K562 (cell line): ENCODE data around the gene ZDHHC14. TPM values are rescaled to one million over a fixed set of nuclear protein-coding genes. Genes with fewer than 3 reads are reported as not detected.

Experiments used
- ADNP ChIP-seq: fragments of 200-800 bp; sonication (Bioruptor generic); IDR thresholded peaks from 2 replicates; pipeline ENCODE4 v1.6.1; 2016; ENCODE audit warnings: missing genetic modification characterization, missing compliant biosample characterization
- CHD2 ChIP-seq: IDR thresholded peaks from 2 replicates; pipeline ENCODE4 v1.6.1; 2011; ENCODE audit warnings: low read depth, low read length
- ERF ChIP-seq: fragments of 450-650 bp; formaldehyde crosslinking; IDR thresholded peaks from 2 replicates; pipeline ENCODE4 v1.4.0; 2020; ENCODE audit warnings: mild to moderate bottlenecking, mixed read lengths
- EZH2 ChIP-seq: IDR thresholded peaks from 2 replicates; pipeline ENCODE4 v1.6.1; 2012; ENCODE audit warnings: low read depth, mild to moderate bottlenecking, inconsistent platforms, low read length, borderline replicate concordance
- HDAC1 ChIP-seq, 2 experiments: fragments of 450-650 bp; IDR thresholded peaks; 2 replicates each; pipeline ENCODE4 v1.6.1; 2016 to 2017; ENCODE audit warnings: inconsistent platforms in 1 of 2, mild to moderate bottlenecking in 1 of 2, moderate library complexity in 1 of 2
- HDAC8 ChIP-seq: fragments of 450-650 bp; IDR thresholded peaks from 2 replicates; pipeline ENCODE4 v1.6.1; 2016; ENCODE audit warnings: mild to moderate bottlenecking, missing genetic modification characterization, moderate library complexity, missing compliant biosample characterization
- HEY1 ChIP-seq: fragments of 250-450 bp; sonication (Bioruptor Pico); IDR thresholded peaks from 2 replicates; pipeline ENCODE4 v1.5.0; 2020; ENCODE audit warnings: mild to moderate bottlenecking, moderate library complexity, borderline replicate concordance
- MXI1 ChIP-seq: IDR thresholded peaks from 2 replicates; pipeline ENCODE4 v1.6.1; 2011; ENCODE audit warnings: low read depth, mild to moderate bottlenecking, improper control_type of control experiment, low read length
- NFIC ChIP-seq: fragments of 450-650 bp; IDR thresholded peaks from 2 replicates; pipeline ENCODE4 v1.6.1; 2017; ENCODE audit warnings: mild to moderate bottlenecking, inconsistent platforms
- NR2F6 ChIP-seq: fragments of 450-650 bp; formaldehyde crosslinking; IDR thresholded peaks from 2 replicates; pipeline ENCODE4 v1.4.0; 2020; ENCODE audit warnings: mild to moderate bottlenecking
- PHB ChIP-seq: fragments of 250-450 bp; sonication (Bioruptor Pico); IDR thresholded peaks from 2 replicates; pipeline ENCODE4 v1.5.0; 2021
- SETDB1 ChIP-seq: IDR thresholded peaks from one replicate; pipeline ENCODE4 v1.6.1; 2012; ENCODE audit warnings: low read length, control low read depth, inconsistent platforms
- SMAD2 ChIP-seq: fragments of 150-350 bp; IDR thresholded peaks from 2 replicates; pipeline ENCODE4 v1.6.1; 2014; ENCODE audit warnings: low read depth, mild to moderate bottlenecking, low read length
- ZC3H4 ChIP-seq: sonication (generic); formaldehyde crosslinking; IDR thresholded peaks from 2 replicates; pipeline ENCODE4 v1.9.0; 2021; ENCODE audit warnings: missing genetic modification reagents, borderline replicate concordance
- ZEB2 ChIP-seq: fragments of 450-650 bp; IDR thresholded peaks from 2 replicates; pipeline ENCODE4 v1.6.1; 2016
- ZNF263 ChIP-seq: sonication (generic); formaldehyde crosslinking; IDR thresholded peaks from 2 replicates; pipeline ENCODE4 v1.8.0; 2022; ENCODE audit warnings: mild to moderate bottlenecking, missing genetic modification reagents, borderline replicate concordance
- ZNF311 ChIP-seq: fragments of 250-450 bp; sonication (Bioruptor Pico); IDR thresholded peaks from 2 replicates; pipeline ENCODE4 v1.4.0; 2020; ENCODE audit warnings: mild to moderate bottlenecking, moderate library complexity
- ZNF699 ChIP-seq: fragments of 250-450 bp; sonication (Bioruptor Pico); IDR thresholded peaks from 2 replicates; pipeline ENCODE4 v1.8.0; 2021; ENCODE audit warnings: mild to moderate bottlenecking, moderate library complexity; ENCODE audit not compliant: insufficient replicate concordance
- polyA plus RNA-seq, 8 experiments: library from polyadenylated mRNA; depleted of rRNA in 4 of 8; stranded (reverse) in 5 of 8; unstranded in 3 of 8; fragments of >200 nt; fragmentation: Nextera tagmentation in 2 of 8; fragmentation: Illumina TruSeq in 1 of 8; extraction: Ambion mirVana in 2 of 8; extraction: Trizol in 1 of 8; gene quantifications; 2 replicates each; pipeline versions ENCODE4 v1.2.1 to v1.2.3, GENCODE V29; 2011 to 2014; ENCODE audit warnings: inconsistent platforms in 1 of 8, missing spikeins in 1 of 8
- total RNA-seq, 7 experiments: library from RNA; depleted of rRNA in 6 of 7; stranded (reverse); fragments of >200 nt in 6 of 7; fragmentation: Illumina TruSeq in 2 of 7; extraction: Trizol in 2 of 7; gene quantifications; 2 replicates each; pipeline versions ENCODE4 v1.2.1 to v1.2.3, GENCODE V29; 2011 to 2021; ENCODE audit warnings: low replicate concordance in 1 of 7
- TF ChIP-seq, protein P1 (sequence below): fragments of 450-650 bp; conservative IDR thresholded peaks from 2 replicates; pipeline ENCODE4 v1.6.1; 2016; ENCODE audit warnings: missing genetic modification characterization, low read depth, mild to moderate bottlenecking, control low read depth, missing compliant biosample characterization
- TF ChIP-seq, protein P2 (sequence below): fragments of 200-800 bp; sonication (Bioruptor generic); IDR thresholded peaks from 2 replicates; pipeline ENCODE4 v1.6.1; 2017; ENCODE audit warnings: missing genetic modification characterization, missing compliant biosample characterization
- TF ChIP-seq, protein P3 (sequence below): conservative IDR thresholded peaks from 2 replicates; pipeline ENCODE4 v1.6.1; 2011; ENCODE audit warnings: low read depth, mild to moderate bottlenecking, low read length; ENCODE audit not compliant: control insufficient read depth
- TF ChIP-seq, protein P4 (sequence below): fragments of 250-450 bp; sonication (Bioruptor Pico); IDR thresholded peaks from 2 replicates; pipeline ENCODE4 v1.5.0; 2020; ENCODE audit warnings: mild to moderate bottlenecking, borderline replicate concordance

The ZDHHC14 gene
- total and polyA plus RNA-seq, 9 of the 15 experiments (the other 6 are each of a cell fraction or from before 2014, with no cell fraction given): 0.92 to 23.1 (median 13.8) TPM

DNA sequence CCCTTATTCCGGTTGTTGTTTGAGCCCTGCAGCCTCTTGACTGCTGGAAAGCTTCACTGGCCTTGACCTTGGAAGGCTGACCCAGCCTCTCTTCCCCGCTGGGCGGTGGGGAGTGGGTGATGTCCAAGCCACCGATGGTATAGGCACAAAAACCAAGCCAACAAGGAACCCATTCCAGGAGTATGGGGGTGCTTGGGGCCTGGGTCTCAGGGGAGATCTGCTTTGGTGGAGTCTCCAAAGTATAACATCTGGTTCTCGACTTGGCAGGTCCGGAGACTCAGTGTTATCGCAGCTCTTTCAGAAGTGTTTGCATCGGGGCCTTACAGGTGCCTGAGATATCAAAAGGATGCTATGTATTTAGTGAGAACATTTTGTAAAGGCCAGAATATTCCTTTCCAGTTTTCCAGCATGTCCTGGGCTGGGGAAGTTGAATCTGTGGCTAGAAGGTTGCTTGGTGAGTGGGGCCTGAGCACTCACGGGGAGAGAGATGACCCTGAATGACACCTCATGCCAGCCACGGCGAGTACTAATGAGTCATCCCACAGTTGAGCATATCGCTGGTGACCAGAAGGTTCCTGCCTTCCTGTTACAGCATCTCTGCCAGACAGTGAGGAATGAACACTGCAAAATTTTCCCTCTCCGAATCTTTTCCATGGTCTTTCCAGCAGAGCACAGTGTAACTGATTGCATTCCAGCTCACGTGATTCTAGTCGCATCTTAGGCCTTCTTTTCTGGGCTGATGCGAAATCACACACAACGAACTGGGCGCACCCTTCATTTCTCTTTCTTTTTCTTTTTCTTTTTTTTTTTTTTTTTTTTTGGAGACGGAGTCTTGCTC, 133.9 kb downstream of the ZDHHC14 start (continued):
- TF ChIP-seq, protein P1, sequence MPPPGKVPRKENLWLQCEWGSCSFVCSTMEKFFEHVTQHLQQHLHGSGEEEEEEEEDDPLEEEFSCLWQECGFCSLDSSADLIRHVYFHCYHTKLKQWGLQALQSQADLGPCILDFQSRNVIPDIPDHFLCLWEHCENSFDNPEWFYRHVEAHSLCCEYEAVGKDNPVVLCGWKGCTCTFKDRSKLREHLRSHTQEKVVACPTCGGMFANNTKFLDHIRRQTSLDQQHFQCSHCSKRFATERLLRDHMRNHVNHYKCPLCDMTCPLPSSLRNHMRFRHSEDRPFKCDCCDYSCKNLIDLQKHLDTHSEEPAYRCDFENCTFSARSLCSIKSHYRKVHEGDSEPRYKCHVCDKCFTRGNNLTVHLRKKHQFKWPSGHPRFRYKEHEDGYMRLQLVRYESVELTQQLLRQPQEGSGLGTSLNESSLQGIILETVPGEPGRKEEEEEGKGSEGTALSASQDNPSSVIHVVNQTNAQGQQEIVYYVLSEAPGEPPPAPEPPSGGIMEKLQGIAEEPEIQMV (tag): peak; percentile 48; the same call in 1 of the 2 replicates
- TF ChIP-seq SMAD2: no peak
- TF ChIP-seq HEY1 (CRISPR knock-in tag): no peak
- TF ChIP-seq, protein P2, sequence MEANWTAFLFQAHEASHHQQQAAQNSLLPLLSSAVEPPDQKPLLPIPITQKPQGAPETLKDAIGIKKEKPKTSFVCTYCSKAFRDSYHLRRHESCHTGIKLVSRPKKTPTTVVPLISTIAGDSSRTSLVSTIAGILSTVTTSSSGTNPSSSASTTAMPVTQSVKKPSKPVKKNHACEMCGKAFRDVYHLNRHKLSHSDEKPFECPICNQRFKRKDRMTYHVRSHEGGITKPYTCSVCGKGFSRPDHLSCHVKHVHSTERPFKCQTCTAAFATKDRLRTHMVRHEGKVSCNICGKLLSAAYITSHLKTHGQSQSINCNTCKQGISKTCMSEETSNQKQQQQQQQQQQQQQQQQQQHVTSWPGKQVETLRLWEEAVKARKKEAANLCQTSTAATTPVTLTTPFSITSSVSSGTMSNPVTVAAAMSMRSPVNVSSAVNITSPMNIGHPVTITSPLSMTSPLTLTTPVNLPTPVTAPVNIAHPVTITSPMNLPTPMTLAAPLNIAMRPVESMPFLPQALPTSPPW (CRISPR knock-in tag): peak; percentile 66
- no peak for TF ChIP-seq ZNF699 (CRISPR knock-in tag)
- peak; percentile 87 for TF ChIP-seq NFIC
- no peak for TF ChIP-seq PHB
- no peak for TF ChIP-seq NR2F6 (CRISPR knock-in tag)
- peak; percentile 36; the same call in 1 of the 2 replicates for TF ChIP-seq ZNF263 (CRISPR knock-in tag)
- TF ChIP-seq, protein P3, sequence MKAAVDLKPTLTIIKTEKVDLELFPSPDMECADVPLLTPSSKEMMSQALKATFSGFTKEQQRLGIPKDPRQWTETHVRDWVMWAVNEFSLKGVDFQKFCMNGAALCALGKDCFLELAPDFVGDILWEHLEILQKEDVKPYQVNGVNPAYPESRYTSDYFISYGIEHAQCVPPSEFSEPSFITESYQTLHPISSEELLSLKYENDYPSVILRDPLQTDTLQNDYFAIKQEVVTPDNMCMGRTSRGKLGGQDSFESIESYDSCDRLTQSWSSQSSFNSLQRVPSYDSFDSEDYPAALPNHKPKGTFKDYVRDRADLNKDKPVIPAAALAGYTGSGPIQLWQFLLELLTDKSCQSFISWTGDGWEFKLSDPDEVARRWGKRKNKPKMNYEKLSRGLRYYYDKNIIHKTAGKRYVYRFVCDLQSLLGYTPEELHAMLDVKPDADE: peak; percentile 89
- TF ChIP-seq EZH2: 0 out of 2 replicates have a peak, but pooled peaks have one; percentile 85
- peak; percentile 89; the same call in 1 of the 2 replicates for TF ChIP-seq HDAC8
- TF ChIP-seq, protein P4, sequence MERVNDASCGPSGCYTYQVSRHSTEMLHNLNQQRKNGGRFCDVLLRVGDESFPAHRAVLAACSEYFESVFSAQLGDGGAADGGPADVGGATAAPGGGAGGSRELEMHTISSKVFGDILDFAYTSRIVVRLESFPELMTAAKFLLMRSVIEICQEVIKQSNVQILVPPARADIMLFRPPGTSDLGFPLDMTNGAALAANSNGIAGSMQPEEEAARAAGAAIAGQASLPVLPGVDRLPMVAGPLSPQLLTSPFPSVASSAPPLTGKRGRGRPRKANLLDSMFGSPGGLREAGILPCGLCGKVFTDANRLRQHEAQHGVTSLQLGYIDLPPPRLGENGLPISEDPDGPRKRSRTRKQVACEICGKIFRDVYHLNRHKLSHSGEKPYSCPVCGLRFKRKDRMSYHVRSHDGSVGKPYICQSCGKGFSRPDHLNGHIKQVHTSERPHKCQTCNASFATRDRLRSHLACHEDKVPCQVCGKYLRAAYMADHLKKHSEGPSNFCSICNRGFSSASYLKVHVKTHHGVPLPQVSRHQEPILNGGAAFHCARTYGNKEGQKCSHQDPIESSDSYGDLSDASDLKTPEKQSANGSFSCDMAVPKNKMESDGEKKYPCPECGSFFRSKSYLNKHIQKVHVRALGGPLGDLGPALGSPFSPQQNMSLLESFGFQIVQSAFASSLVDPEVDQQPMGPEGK (CRISPR knock-in tag): no peak
- peak; percentile 69 to 89; a peak in 3 of 4 replicates for TF ChIP-seq HDAC1 (IDR thresholded peaks at IDR 0.05)
- TF ChIP-seq ZEB2: peak; percentile 82
- TF ChIP-seq ZNF311: no peak
- no peak for TF ChIP-seq ADNP (tag)
- TF ChIP-seq CHD2: peak; percentile 41; the same call in 1 of the 2 replicates
- no peak for TF ChIP-seq SETDB1
- TF ChIP-seq ERF: peak; percentile 82
- no peak for TF ChIP-seq ZC3H4
- TF ChIP-seq MXI1: peak; percentile 18; the same call in 1 of the 2 replicates
